ENCODE measurements around the gene ARL16. TPM values are rescaled to one million over a fixed set of nuclear protein-coding genes. Genes with fewer than 3 reads are reported as not detected.

The ARL16 gene
- polyA plus RNA-seq, 1 donor from 2014 or later = 156 TPM

DNA sequence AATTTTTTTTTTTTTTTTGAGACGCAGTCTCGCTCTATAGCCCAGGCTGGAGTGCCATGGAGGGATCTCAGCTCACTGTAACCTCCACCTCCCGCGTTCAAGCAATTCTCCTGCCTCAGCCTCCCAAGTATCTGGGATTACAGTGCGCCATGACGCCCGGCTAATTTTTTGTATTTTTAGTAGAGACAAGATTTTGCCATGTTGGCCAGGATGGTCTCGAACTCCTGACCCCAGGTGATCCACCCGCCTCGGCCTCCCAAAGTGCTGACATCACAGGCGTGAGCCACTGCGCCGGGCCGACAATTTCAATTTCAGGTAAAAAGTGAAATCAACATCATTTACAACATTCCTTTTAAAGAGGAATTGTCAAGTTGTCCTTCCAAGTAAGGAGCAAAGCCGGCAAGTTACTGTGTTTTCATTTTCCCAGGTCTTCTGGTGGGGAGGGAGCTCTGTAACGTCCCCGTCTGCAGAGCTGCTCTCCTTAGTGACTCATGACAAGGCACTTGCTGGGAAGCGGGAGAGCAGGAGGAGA, 47.6 kb downstream of the ARL16 start:
- Histone ChIP-seq H3K36me3 (ENCODE audit: insufficient read depth, low read length) (no peaks in the 10 kb centered on the region), H3K9me2 (ENCODE audit: insufficient read depth, low read length) (no peaks in the 10 kb centered on the region), H3K4me3 (ENCODE audit: low read length) (peak overlapping the region; percentile 95), H3K4me2 (ENCODE audit: low read length) (peak overlapping the region; percentile 81), H3K9ac (ENCODE audit: low read length) (peak overlapping the region; percentile 87), H2AFZ (ENCODE audit: low read depth, low read length) (peak overlapping the region; percentile 27), H3K9me3 (ENCODE audit: low read length) (no peaks in the 10 kb centered on the region), H3K27me3 (ENCODE audit: insufficient read depth, low read depth, low read length) (no peaks in the 10 kb centered on the region), H3K79me2 (replicated peaks; ENCODE audit: insufficient read depth, low read length) (peaks cover 41% of the 10 kb centered on the region), H3F3A (ENCODE audit: insufficient read depth, low read length, poor library complexity, severe bottlenecking) (no peaks in the 10 kb centered on the region), H3K27ac (ENCODE audit: low read length) (peak overlapping the region; percentile 78), H4K20me1 (ENCODE audit: insufficient read depth) (no peaks in the 10 kb centered on the region)
- TF ChIP-seq POLR2AphosphoS5 (IDR thresholded peaks at IDR 0.05) (no peak), TAF1 (IDR thresholded peaks at IDR 0.05; ENCODE audit: low read depth) (no peak), RAD21 (conservative IDR thresholded peaks at IDR 0.05) (no peak), REST (IDR thresholded peaks at IDR 0.05; ENCODE audit: borderline replicate concordance) (no peak), SMC3 (conservative IDR thresholded peaks at IDR 0.05; ENCODE audit: poor library complexity) (no peak), EZH2 (IDR thresholded peaks at IDR 0.05; ENCODE audit: borderline replicate concordance, insufficient read depth, low read length, poor library complexity, severe bottlenecking) (no peak), EP300 (conservative IDR thresholded peaks at IDR 0.05; ENCODE audit: poor library complexity, severe bottlenecking) (no peak)
- TF ChIP-seq, protein P1, sequence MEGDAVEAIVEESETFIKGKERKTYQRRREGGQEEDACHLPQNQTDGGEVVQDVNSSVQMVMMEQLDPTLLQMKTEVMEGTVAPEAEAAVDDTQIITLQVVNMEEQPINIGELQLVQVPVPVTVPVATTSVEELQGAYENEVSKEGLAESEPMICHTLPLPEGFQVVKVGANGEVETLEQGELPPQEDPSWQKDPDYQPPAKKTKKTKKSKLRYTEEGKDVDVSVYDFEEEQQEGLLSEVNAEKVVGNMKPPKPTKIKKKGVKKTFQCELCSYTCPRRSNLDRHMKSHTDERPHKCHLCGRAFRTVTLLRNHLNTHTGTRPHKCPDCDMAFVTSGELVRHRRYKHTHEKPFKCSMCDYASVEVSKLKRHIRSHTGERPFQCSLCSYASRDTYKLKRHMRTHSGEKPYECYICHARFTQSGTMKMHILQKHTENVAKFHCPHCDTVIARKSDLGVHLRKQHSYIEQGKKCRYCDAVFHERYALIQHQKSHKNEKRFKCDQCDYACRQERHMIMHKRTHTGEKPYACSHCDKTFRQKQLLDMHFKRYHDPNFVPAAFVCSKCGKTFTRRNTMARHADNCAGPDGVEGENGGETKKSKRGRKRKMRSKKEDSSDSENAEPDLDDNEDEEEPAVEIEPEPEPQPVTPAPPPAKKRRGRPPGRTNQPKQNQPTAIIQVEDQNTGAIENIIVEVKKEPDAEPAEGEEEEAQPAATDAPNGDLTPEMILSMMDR (IDR thresholded peaks at IDR 0.05; ENCODE audit: poor library complexity, severe bottlenecking) = no peak

- H3K9me3 ChIP-seq (ENCODE audit: low read length) = no peaks in the 10 kb centered on the region
- no peak overlapping the region for H3K9ac ChIP-seq (ENCODE audit: low read length)
- no peaks in the 10 kb centered on the region for H3K9me2 ChIP-seq (ENCODE audit: insufficient read depth, low read length)
- no peak overlapping the region for H3K27ac ChIP-seq (ENCODE audit: low read length)
- peak overlapping the region; percentile 95 for H3K4me3 ChIP-seq (ENCODE audit: low read length)
- no peak overlapping the region for H2AFZ ChIP-seq (ENCODE audit: low read depth, low read length)
- H4K20me1 ChIP-seq (ENCODE audit: insufficient read depth) = no peaks in the 10 kb centered on the region
- no peaks in the 10 kb centered on the region for H3K36me3 ChIP-seq (ENCODE audit: insufficient read depth, low read length)
- peak overlapping the region; percentile 81 for H3K4me2 ChIP-seq (ENCODE audit: low read length)
- H3K27me3 ChIP-seq (ENCODE audit: insufficient read depth, low read depth, low read length) = no peaks in the 10 kb centered on the region
- no peak for TF ChIP-seq EZH2 (IDR thresholded peaks at IDR 0.05; ENCODE audit: borderline replicate concordance, insufficient read depth, low read length, poor library complexity, severe bottlenecking)
- TF ChIP-seq TAF1 (IDR thresholded peaks at IDR 0.05; ENCODE audit: low read depth) = no peak
- TF ChIP-seq MXI1 (conservative IDR thresholded peaks at IDR 0.05; ENCODE audit: poor library complexity, severe bottlenecking) = no peak
- no peaks in the 10 kb centered on the region for H3F3A ChIP-seq (ENCODE audit: insufficient read depth, low read length, poor library complexity, severe bottlenecking)
- peaks cover 41% of the 10 kb centered on the region for H3K79me2 ChIP-seq (replicated peaks; ENCODE audit: insufficient read depth, low read length)
Measured at GRCh38 chr17:81635431-81635830, 48.2 kb downstream of the ARL16 start.

Data from neural cell (in vitro differentiated cells).